Measurements from ENCODE around the gene KMT2E.
A peak's percentile ranks its signal among the peaks of the same experiment; 100 is the strongest.
"Not testable (repeated sequence)": the region's sequence is repeated elsewhere in the genome, so short reads cannot be mapped to it uniquely, and the experiment has no call there.

Gene KMT2E

DNA sequence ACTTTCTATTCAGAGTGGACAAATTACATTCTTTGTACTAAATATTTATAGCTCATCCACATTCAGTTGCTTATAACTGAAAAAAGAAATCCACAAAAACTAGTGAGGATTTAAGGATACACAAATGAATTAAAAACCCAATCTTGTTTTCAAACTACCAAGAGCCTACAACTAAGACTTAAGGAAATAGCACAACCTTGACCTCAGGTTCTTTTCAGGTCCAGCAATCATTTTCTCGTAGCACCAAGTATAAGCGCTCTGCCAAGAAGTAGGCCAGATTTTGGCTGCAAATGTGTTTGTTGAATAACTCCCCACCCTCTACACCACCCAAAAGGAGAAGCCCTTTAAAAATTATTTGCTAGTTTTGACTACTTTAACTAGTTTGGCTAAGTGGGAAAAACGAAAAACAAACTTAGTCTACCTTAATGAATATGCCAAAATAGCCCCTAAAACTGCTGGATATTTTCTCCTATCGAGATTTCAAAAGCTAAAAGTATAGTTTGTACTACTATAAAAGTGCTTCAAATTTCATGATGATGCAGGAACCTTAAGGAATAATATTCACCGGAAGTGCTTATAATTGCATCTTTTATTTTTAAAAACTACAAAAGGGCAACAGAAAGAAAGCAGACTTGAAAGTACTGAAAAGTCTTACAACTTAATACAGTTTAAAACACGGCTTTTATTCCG is 2.7 kb upstream of the KMT2E start:
- no peak for DNase-seq

DNA sequence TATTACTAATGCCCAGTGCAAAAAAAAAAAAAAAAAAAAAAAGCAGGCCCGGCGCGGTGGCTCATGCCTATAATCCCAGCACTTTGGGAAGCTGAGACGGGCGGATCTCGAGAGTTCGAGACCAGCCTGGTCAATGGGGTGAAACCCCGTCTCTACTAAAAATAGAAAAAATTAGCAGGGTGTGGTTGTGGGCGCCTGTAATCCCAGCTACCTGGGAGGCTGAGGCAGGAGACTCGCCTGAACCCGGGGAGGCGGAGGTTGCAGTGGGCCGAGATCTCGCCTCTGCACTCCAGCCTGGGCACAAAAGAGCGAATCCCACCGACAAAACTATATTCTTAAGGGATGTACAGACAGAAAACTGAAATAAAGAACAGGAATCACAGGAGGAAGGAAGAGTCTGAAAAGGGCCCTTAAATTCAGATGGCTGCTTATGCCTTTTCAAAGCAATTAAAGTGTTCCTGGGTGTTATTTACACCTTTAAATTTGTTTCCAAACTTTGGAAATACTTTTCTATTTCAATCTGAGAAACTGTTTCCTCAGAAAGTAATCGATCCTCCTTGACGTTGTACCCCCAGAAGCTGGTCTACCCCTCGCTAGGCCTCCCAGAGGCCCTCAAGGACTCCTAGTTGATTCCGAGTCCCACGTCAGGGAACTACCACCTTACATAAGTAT is 2.0 kb upstream of the KMT2E start:
- DNase-seq: no peak

DNA sequence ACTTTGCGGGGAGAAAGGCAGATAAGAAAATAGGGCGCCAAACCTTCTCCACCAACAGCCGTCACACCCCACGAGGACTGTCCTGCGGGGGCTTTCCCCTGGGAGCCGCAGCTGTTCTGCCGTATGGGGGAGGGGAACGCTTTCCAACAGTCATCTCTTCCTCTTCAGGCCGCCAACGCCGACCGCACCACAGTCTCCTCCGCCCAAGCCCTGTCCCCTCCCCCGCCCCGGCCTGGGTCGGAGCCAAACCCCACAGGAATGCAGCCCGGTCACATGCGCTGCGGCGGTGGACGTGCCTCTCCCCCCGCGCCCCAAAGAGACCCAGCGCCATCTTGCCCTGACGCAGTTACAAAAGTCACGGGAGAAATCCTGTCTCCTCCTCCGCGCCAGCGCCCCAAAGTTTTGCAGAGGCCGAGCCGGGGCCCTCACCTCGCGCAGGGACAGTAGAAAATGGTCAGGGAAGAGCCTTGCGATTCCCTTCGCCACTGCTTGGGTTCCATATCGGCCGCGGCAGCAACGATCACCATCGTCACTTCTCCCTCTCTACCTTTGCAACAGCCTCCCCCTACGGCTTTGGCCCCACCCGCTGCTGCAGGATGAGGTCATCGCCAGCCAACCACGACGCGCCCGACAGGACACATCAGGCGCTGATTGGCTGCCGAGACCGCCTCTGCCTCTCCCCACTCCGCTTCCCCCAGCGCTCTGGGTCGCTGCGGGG is 1.3 kb upstream of the KMT2E start:
- peak; percentile 75 for DNase-seq

DNA sequence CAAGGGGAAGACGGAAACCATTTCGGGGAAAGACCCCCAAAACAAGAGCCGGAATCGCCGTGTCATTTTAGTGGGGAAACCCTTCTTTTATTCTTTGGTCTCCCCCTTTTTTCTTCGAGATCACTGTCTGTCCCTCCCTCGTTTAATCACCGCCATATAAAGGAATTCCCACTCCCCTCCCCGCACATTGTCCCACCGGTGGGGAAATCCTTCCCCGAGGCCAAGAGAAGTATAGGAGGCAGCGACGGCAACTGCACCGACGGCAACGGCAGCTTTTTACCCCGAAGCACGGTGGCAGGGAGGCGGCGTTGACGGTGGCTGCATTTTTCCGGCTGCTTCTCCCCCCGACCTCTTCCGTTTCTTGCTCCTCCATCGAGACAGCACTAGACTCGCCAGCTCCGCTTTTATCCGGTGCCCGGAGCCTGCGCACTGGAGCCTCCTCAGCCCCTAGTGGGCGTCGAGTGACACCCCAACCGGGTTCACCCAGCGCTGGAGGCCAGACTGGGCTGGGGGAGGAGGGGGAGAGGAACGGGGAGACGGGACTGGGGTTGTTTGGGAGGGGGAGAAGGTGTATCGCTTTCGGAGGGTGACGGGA is 687 bp upstream of the KMT2E start:
- peak; percentile 48 for DNase-seq

- no peak for DNase-seq
Measured at GRCh38 chr7:105014693-105015389, 836 bp downstream of the KMT2E start.

- DNase-seq: no peak
Measured at GRCh38 chr7:105015390-105015965, 1.5 kb downstream of the KMT2E start.

DNA sequence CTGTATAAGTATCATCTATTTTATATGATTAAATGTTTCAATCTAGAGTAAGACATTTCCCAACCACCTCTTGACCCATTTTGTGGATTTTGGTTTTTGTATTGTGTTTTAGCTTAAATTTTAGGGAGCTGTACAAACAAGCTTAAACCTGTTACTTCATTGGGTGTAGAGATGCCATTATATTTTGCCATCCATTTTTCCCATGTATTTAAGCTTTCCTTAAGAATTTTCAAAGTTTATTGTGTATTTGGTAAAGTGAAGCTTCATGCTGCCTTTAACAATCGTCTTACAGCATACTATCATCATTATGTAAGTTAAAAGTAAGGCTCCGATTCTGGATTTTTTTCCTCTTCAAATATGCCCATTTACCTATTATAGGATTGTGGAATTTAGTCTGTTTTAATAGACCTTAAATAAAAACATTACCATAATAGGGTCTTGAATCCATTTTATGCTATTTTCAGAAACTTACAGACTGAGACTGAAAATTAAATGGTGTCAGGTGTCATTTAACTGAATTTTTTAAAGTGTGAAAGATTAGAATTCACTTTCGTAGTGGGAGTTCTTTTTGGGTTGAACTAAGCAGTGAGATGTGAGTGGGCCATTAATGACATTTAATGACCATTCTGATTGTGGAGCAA is 2.2 kb downstream of the KMT2E start:
- DNase-seq: no peak

GRCh38 chr7:105016709-105017656 is 3.0 kb downstream of the KMT2E start:
- DNase-seq: no peak

DNA sequence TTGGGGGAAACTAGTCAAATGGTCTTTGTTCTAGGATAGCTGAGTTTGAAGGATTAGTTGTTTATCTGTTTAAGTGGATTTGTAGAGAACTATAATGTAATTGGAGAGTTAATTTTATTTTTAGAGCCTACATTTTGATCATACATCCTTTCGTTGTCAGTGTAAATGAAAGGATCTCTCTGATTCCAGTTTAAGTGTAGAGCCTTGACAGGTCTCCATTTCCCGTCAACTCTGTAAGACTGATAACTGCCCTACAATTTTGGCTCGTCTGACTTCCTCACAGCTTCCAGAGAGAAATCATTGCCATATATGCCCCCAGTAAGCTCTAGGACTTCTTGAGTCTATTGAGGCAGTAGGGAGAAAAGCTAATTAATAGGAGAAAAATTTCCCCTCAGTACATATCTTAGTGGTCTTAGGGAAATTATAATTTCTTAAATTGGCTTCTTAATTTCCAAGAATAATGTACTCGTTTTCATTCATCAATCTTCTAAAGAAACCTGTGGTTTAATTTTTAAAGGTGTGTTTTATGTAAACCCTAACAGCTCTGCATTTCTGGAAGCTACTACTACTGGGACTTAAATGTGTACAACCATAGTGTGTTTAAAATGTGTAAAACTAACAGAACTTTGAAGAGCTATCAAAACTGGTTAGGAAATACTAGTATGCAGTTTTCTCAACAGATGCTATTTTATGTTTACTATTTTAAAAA is 3.8 kb downstream of the KMT2E start:
- DNase-seq: no peak

DNA sequence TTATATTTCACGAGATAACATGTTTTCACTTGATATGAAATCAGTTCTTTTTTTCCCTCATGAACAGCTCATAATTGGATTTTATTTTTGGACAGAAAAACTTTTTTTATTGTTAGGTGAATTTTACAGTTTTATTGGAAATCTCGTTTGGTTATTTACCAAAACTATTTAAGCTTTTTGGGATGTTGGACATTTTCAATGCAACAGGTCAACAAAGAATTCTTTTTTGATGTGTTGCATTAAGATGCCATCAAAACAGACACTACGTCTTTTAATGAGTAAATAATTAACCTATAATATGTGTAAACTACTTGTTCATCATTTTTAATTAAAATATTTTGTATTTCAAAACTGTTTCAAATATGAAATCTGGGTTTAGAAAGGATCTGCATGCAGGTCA is 5.3 kb downstream of the KMT2E start:
- DNase-seq: no peak

DNA sequence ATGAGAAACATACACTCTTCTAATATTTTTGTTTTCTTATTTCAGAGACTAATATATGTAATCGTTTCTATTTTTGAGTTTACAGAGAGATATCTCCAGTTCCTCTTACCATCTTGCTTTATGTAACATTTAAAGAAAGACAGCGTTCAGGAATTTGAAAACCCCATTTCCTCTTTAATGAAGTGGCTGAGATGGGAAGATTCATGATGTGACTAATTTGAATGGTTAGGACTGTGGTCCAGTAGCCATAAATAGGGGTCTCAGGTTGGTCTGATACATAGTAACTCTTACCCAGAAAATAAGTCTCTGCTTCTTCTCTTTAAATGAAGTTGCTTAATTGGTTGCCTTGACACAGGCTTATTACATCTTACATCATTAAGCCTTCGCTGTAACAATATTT is 6.9 kb downstream of the KMT2E start:
- DNase-seq: no peak

- DNase-seq: no peak
Measured at GRCh38 chr7:105021352-105021751, 7.3 kb downstream of the KMT2E start.

- no peak for DNase-seq
Measured at GRCh38 chr7:105021967-105022366, 8.0 kb downstream of the KMT2E start.

DNA sequence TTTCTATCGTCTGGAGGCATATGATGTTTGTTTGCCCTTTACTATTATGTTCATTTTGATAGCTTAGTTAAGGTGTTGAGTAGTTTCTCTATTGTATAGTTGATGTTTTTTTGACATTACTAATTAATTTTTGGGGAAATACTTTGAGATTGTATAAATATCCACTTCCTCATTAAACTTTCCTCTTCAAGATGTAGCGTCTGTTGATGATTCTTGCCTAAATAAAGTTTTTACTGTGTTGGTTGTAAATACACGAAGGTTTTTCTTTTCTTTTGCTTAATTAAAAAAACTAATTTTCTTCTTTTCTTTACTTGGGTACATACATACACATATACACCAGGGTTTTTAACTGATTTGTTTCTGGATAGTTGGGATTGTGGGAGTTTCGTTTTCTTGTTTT is 8.5 kb downstream of the KMT2E start:
- DNase-seq: no peak

GRCh38 chr7:105024734-105025133 is 10.7 kb downstream of the KMT2E start:
- no peak for DNase-seq

- no peak for DNase-seq
Measured at GRCh38 chr7:105026750-105027149, 12.7 kb downstream of the KMT2E start.

DNA sequence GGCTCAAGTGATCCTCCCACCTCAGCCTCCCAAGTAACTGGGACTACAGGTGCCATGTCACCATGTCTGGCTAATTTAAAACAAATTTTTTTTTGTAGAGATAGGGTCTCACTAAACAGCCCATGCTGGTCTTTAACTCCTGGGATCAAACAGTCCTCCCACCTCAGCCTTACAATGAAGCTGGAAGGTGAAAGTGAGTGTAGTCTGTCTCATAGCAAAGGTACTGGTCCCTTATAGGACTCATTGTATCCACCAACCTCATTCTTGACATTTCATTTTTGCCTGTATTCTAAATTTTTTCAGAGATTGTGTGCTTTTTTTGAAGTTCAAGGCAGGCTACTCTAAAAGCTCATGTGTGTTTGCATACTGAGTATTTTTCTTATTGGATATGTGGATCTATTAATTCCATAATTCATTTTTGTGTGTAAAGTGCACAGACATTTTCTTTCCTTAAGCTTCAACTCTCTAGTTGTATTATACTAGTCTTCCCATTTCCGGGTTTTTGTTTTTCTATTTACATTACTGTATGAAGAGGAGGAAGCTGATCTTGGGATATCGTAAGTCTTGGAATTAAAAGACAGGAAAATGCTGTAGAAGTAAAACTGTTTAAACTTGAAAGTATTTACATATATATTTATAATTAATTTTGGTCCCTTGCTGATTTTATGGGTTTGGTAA is 13.3 kb downstream of the KMT2E start:
- no peak for DNase-seq

- no peak for DNase-seq
Measured at GRCh38 chr7:105028004-105028403, 14.0 kb downstream of the KMT2E start.

DNA sequence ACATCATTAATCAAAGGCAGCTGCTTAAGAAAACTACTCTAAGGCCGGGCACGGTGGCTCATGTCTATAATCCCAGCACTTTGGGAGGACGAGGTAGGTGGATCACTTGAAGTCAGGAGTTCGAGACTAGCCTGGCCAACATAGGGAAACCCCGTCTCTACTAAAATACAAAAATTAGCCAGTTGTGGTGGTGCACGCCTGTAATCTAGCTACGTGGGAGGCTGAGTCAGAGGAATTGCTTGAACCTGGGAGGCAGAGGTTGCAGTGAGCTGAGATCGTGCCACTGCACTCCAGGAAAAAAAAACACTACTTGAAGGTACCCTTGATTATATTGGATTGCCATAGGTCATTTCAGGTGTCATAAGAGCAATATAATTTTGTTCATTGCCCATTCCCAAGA is 14.9 kb downstream of the KMT2E start:
- not testable (repeated sequence) for DNase-seq

GRCh38 chr7:105030447-105030846 is 16.4 kb downstream of the KMT2E start:
- no peak for DNase-seq
